ENCODE results near the gene NF1.

The NF1 gene

GRCh38 chr17:31349454-31349853 is 254.7 kb downstream of the NF1 start:
- Histone ChIP-seq H3K4me1 (ENCODE audit: control extremely low read depth in 1 of 4, control insufficient read depth in 4 of 4, insufficient read depth in 4 of 4, low read length in 3 of 4) (no peaks in the 10 kb centered on the region), H3K27ac (ENCODE audit: insufficient read depth in 1 of 2, low read depth in 1 of 2, low read length in 2 of 2, poor library complexity in 1 of 2, severe bottlenecking in 2 of 2) (no peak overlapping the region), H3K9me3 (ENCODE audit: control extremely low read depth in 1 of 5, control insufficient read depth in 4 of 5, insufficient read depth in 2 of 5, low read depth in 1 of 5, low read length in 4 of 5) (no peaks in the 10 kb centered on the region), H3K4me3 (ENCODE audit: control insufficient read depth in 1 of 7, extremely low read depth in 1 of 7, insufficient read depth in 4 of 7, low read depth in 2 of 7, low read length in 6 of 7) (no peak overlapping the region), H3K36me3 (ENCODE audit: control insufficient read depth in 4 of 4, insufficient read depth in 4 of 4, low read length in 3 of 4) (peaks cover 12 to 35% (median 23%) of the 10 kb centered on the region in 4 experiments), H3K27me3 (replicated peaks in 2 of 5; ENCODE audit: control insufficient read depth in 4 of 5, insufficient read depth in 5 of 5, low read length in 4 of 5) (no peaks in the 10 kb centered on the region)
- ChIA-PET CTCF (no interaction called here), POLR2A (no interaction called here)
- no peak for DNase-seq

GRCh38 chr17:31355935-31356334 is 261.2 kb downstream of the NF1 start:
- H3K36me3 ChIP-seq (ENCODE audit: control insufficient read depth in 4 of 4, insufficient read depth in 4 of 4, low read length in 3 of 4) = peaks cover 10 to 50% (median 33%) of the 10 kb centered on the region in 4 experiments

GRCh38 chr17:31357091-31357490 is 262.3 kb downstream of the NF1 start:
- no peaks in the 10 kb centered on the region for H3K9me3 ChIP-seq (ENCODE audit: control extremely low read depth in 1 of 5, control insufficient read depth in 4 of 5, insufficient read depth in 2 of 5, low read depth in 1 of 5, low read length in 4 of 5)
- H3K36me3 ChIP-seq (ENCODE audit: control insufficient read depth in 4 of 4, insufficient read depth in 4 of 4, low read length in 3 of 4) = peaks cover 12 to 48% (median 32%) of the 10 kb centered on the region in 4 experiments
- DNase-seq = no peak
- POLR2A ChIA-PET = interaction anchor here (0.6 kb wide), 1 partner anchor 73 kb away, joined by 3 read pairs; no protein-coding TSS in a partner anchor
- H3K4me1 ChIP-seq (ENCODE audit: control extremely low read depth in 1 of 4, control insufficient read depth in 4 of 4, insufficient read depth in 4 of 4, low read length in 3 of 4) = no peaks in the 10 kb centered on the region
- H3K4me3 ChIP-seq (ENCODE audit: control insufficient read depth in 1 of 7, extremely low read depth in 1 of 7, insufficient read depth in 4 of 7, low read depth in 2 of 7, low read length in 6 of 7) = no peak overlapping the region
- CTCF ChIA-PET = interaction anchor here (1.6 kb wide), 1 partner anchor 10 kb away, joined by 4 read pairs; no protein-coding TSS in a partner anchor
- H3K27ac ChIP-seq (ENCODE audit: insufficient read depth in 1 of 2, low read depth in 1 of 2, low read length in 2 of 2, poor library complexity in 1 of 2, severe bottlenecking in 2 of 2) = no peak overlapping the region
- H3K27me3 ChIP-seq (replicated peaks in 2 of 5; ENCODE audit: control insufficient read depth in 4 of 5, insufficient read depth in 5 of 5, low read length in 4 of 5) = no peaks in the 10 kb centered on the region
- 100% methylated on average over 2 of the region's 2 CpGs for WGBS (ENCODE audit: insufficient coverage)

More at GRCh38 chr17:31355935-31356334, 261.2 kb downstream of the NF1 start:
- Histone ChIP-seq H3K27ac (ENCODE audit: insufficient read depth in 1 of 2, low read depth in 1 of 2, low read length in 2 of 2, poor library complexity in 1 of 2, severe bottlenecking in 2 of 2) (no peak overlapping the region), H3K9me3 (ENCODE audit: control extremely low read depth in 1 of 5, control insufficient read depth in 4 of 5, insufficient read depth in 2 of 5, low read depth in 1 of 5, low read length in 4 of 5) (no peaks in the 10 kb centered on the region), H3K4me1 (ENCODE audit: control extremely low read depth in 1 of 4, control insufficient read depth in 4 of 4, insufficient read depth in 4 of 4, low read length in 3 of 4) (no peaks in the 10 kb centered on the region), H3K27me3 (replicated peaks in 2 of 5; ENCODE audit: control insufficient read depth in 4 of 5, insufficient read depth in 5 of 5, low read length in 4 of 5) (no peaks in the 10 kb centered on the region), H3K4me3 (ENCODE audit: control insufficient read depth in 1 of 7, extremely low read depth in 1 of 7, insufficient read depth in 4 of 7, low read depth in 2 of 7, low read length in 6 of 7) (no peak overlapping the region)
- ChIA-PET CTCF (interaction anchor here (0.5 to 1.6 kb wide), 3 partner anchors 11 to 528 kb away, joined by 3 to 4 read pairs (median 4); no protein-coding TSS in a partner anchor), POLR2A (interaction anchor here (0.6 kb wide), 1 partner anchor 13 kb away, joined by 3 read pairs; no protein-coding TSS in a partner anchor)
- no peak for DNase-seq
- no CpG with 5 or more reads among the region's 1 CpG for WGBS (ENCODE audit: insufficient coverage)

GRCh38 chr17:31357839-31358394 is 263.1 kb downstream of the NF1 start:
- peaks cover 12 to 44% (median 29%) of the 10 kb centered on the region in 4 experiments for H3K36me3 ChIP-seq (ENCODE audit: control insufficient read depth in 4 of 4, insufficient read depth in 4 of 4, low read length in 3 of 4)
- 88% methylated on average over 1 of the region's 3 CpGs for WGBS (ENCODE audit: insufficient coverage)
- H3K27ac ChIP-seq (ENCODE audit: insufficient read depth in 1 of 2, low read depth in 1 of 2, low read length in 2 of 2, poor library complexity in 1 of 2, severe bottlenecking in 2 of 2) = no peak overlapping the region
- ChIA-PET CTCF (no interaction called here), POLR2A (no interaction called here)
- no peaks in the 10 kb centered on the region for H3K9me3 ChIP-seq (ENCODE audit: control extremely low read depth in 1 of 5, control insufficient read depth in 4 of 5, insufficient read depth in 2 of 5, low read depth in 1 of 5, low read length in 4 of 5)
- no peaks in the 10 kb centered on the region for H3K27me3 ChIP-seq (replicated peaks in 2 of 5; ENCODE audit: control insufficient read depth in 4 of 5, insufficient read depth in 5 of 5, low read length in 4 of 5)
- H3K4me3 ChIP-seq (ENCODE audit: control insufficient read depth in 1 of 7, extremely low read depth in 1 of 7, insufficient read depth in 4 of 7, low read depth in 2 of 7, low read length in 6 of 7) = no peak overlapping the region
- no peaks in the 10 kb centered on the region for H3K4me1 ChIP-seq (ENCODE audit: control extremely low read depth in 1 of 4, control insufficient read depth in 4 of 4, insufficient read depth in 4 of 4, low read length in 3 of 4)
- no peak for DNase-seq

GRCh38 chr17:31364012-31364411 is 269.2 kb downstream of the NF1 start:
- H3K4me1 ChIP-seq (ENCODE audit: control extremely low read depth in 1 of 4, control insufficient read depth in 4 of 4, insufficient read depth in 4 of 4, low read length in 3 of 4) = no peaks in the 10 kb centered on the region
- 98% methylated on average over 6 of the region's 6 CpGs for WGBS (ENCODE audit: insufficient coverage)
- no peaks in the 10 kb centered on the region for H3K27me3 ChIP-seq (replicated peaks in 2 of 5; ENCODE audit: control insufficient read depth in 4 of 5, insufficient read depth in 5 of 5, low read length in 4 of 5)
- CTCF ChIA-PET = interaction anchor here (0.7 to 1.2 kb wide), 2 partner anchors 9 to 25 kb away, joined by 3 read pairs; no protein-coding TSS in a partner anchor
- peaks cover 7 to 24% (median 12%) of the 10 kb centered on the region in 4 experiments for H3K36me3 ChIP-seq (ENCODE audit: control insufficient read depth in 4 of 4, insufficient read depth in 4 of 4, low read length in 3 of 4)
- no peak overlapping the region for H3K27ac ChIP-seq (ENCODE audit: insufficient read depth in 1 of 2, low read depth in 1 of 2, low read length in 2 of 2, poor library complexity in 1 of 2, severe bottlenecking in 2 of 2)
- no peak overlapping the region for H3K4me3 ChIP-seq (ENCODE audit: control insufficient read depth in 1 of 7, extremely low read depth in 1 of 7, insufficient read depth in 4 of 7, low read depth in 2 of 7, low read length in 6 of 7)
- POLR2A ChIA-PET = no interaction called here
- H3K9me3 ChIP-seq (ENCODE audit: control extremely low read depth in 1 of 5, control insufficient read depth in 4 of 5, insufficient read depth in 2 of 5, low read depth in 1 of 5, low read length in 4 of 5) = no peaks in the 10 kb centered on the region
- no peak for DNase-seq

- no peak overlapping the region for H3K4me3 ChIP-seq (ENCODE audit: control insufficient read depth in 1 of 7, extremely low read depth in 1 of 7, insufficient read depth in 4 of 7, low read depth in 2 of 7, low read length in 6 of 7)
- CTCF ChIA-PET = interaction anchor here (1.3 to 1.4 kb wide), 2 partner anchors 9 to 12 kb away, joined by 4 to 5 read pairs; no protein-coding TSS in a partner anchor
- DNase-seq = no peak
- no peaks in the 10 kb centered on the region for H3K9me3 ChIP-seq (ENCODE audit: control extremely low read depth in 1 of 5, control insufficient read depth in 4 of 5, insufficient read depth in 2 of 5, low read depth in 1 of 5, low read length in 4 of 5)
- no peak overlapping the region for H3K27ac ChIP-seq (ENCODE audit: insufficient read depth in 1 of 2, low read depth in 1 of 2, low read length in 2 of 2, poor library complexity in 1 of 2, severe bottlenecking in 2 of 2)
- POLR2A ChIA-PET = no interaction called here
- H3K27me3 ChIP-seq (replicated peaks in 2 of 5; ENCODE audit: control insufficient read depth in 4 of 5, insufficient read depth in 5 of 5, low read length in 4 of 5) = no peaks in the 10 kb centered on the region
- no peaks in the 10 kb centered on the region for H3K4me1 ChIP-seq (ENCODE audit: control extremely low read depth in 1 of 4, control insufficient read depth in 4 of 4, insufficient read depth in 4 of 4, low read length in 3 of 4)
- WGBS (ENCODE audit: insufficient coverage) = no CpG with 5 or more reads among the region's 4 CpGs
- peaks cover 4 to 14% (median 11%) of the 10 kb centered on the region in 4 experiments for H3K36me3 ChIP-seq (ENCODE audit: control insufficient read depth in 4 of 4, insufficient read depth in 4 of 4, low read length in 3 of 4)
Measured at GRCh38 chr17:31366088-31366487, 271.3 kb downstream of the NF1 start.

GRCh38 chr17:31369266-31369665 is 274.5 kb downstream of the NF1 start:
- H3K36me3 ChIP-seq (ENCODE audit: control insufficient read depth in 4 of 4, insufficient read depth in 4 of 4, low read length in 3 of 4) = peaks cover 4 to 13% (median 7%) of the 10 kb centered on the region in 4 experiments
- no peak overlapping the region for H3K27ac ChIP-seq (ENCODE audit: insufficient read depth in 1 of 2, low read depth in 1 of 2, low read length in 2 of 2, poor library complexity in 1 of 2, severe bottlenecking in 2 of 2)
- no peak for DNase-seq
- peaks cover 0 to 8% (median 0%) of the 10 kb centered on the region in 4 experiments for H3K4me1 ChIP-seq (ENCODE audit: control extremely low read depth in 1 of 4, control insufficient read depth in 4 of 4, insufficient read depth in 4 of 4, low read length in 3 of 4)
- POLR2A ChIA-PET = interaction anchor here (0.6 kb wide), 1 partner anchor 13 kb away, joined by 3 read pairs; no protein-coding TSS in a partner anchor
- H3K4me3 ChIP-seq (ENCODE audit: control insufficient read depth in 1 of 7, extremely low read depth in 1 of 7, insufficient read depth in 4 of 7, low read depth in 2 of 7, low read length in 6 of 7) = no peak overlapping the region
- CTCF ChIA-PET = interaction anchor here (0.7 to 2.2 kb wide), 6 partner anchors 9 to 154 kb away, joined by 3 to 6 read pairs (median 5); no protein-coding TSS in a partner anchor
- no peaks in the 10 kb centered on the region for H3K27me3 ChIP-seq (replicated peaks in 2 of 5; ENCODE audit: control insufficient read depth in 4 of 5, insufficient read depth in 5 of 5, low read length in 4 of 5)
- H3K9me3 ChIP-seq (ENCODE audit: control extremely low read depth in 1 of 5, control insufficient read depth in 4 of 5, insufficient read depth in 2 of 5, low read depth in 1 of 5, low read length in 4 of 5) = no peaks in the 10 kb centered on the region

Measured in common myeloid progenitor, CD34-positive (primary cell).